ENCODE results near the gene SMIM7.
"Not testable (repeated sequence)": the region's sequence is repeated elsewhere in the genome, so short reads cannot be mapped to it uniquely, and the experiment has no call there.

Gene SMIM7

DNA sequence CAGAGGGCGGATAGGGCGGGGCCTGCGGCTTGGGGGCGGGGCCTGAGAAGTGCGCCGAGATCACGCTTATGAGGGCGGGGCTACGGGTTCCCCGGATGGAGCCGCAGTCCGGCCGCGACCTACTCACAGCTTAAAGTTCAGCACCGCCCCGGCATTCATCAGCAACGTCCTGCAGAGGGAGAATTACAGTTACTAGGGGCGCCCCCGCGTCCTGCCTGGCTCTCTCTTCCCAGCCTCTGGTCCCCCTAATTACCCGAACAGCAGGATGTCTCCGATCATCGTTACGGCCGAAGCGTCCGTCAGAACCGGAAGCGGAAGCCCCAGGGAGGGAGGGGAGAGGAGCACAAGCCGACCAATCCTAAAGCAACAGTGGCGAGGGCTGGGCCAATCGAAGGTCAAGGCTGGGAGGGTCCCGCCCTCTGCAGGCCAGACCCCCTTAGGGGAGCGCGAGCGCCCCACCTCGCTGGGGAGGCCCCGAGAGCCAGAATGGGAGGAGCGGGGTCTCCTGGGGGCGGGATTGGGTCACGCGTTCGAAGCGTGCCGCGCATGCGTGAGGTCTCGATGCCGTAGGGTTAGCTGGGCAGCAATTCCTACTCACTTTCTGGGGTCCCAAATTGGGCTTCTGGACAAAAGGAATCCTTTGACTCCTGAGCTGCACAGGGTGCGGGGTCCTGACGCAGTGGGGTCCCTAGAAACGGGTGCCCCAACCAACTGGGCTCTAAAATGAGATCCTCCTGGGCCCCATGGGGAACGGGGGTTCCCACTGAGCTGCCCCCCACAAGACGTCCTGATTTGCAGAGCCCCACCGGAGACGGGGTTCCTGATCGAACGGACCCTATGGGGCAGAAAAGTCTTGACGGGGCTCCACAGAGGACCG, at the start of gene SMIM7:
Gene SMIM7 (minus strand): TSS at position 313 of the 877 bp plus-strand sequence. CDS start 34 bp downstream, at position 279.
- peaks cover 54% of the 10 kb centered on the region for H3K4me1 Mint-ChIP-seq
- H3K9me3 Mint-ChIP-seq = no peaks in the 10 kb centered on the region
- peaks cover 39% of the 10 kb centered on the region for H3K27me3 Mint-ChIP-seq
- peak within 1 kb of the TSS; percentile 92 for H3K27ac Mint-ChIP-seq
- peak within 1 kb of the TSS; percentile 90 for H3K4me3 Mint-ChIP-seq
- peaks cover 29% of the 10 kb centered on the region for H3K36me3 Mint-ChIP-seq
- peak; percentile 99 for DNase-seq
- CTCF ChIA-PET = interaction anchor here (1.8 kb wide), 1 partner anchor 72 kb away, joined by 4 read pairs; no protein-coding TSS in a partner anchor

DNA sequence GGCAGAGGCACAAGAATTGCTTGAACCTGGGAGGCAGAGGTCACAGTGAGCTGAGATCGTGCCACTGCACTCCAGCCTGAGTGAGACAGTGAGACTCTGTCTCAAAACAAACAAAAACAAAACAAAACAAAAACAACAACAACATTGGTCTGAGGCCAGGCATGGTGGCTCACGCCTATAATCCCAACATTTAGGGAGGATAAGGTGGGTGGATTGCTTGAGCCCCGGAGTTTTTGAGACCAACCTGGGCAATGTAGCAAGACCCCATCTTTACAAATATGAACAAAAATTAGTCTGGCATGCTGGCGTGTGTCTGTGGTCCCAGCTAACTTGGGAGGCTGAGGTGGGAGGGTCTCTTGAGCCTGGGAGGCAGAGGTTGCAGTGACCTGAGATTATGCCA, 43.7 kb upstream of the SMIM7 start:
- H3K27ac Mint-ChIP-seq = no peak overlapping the region
- CTCF ChIA-PET = no interaction called here

DNA sequence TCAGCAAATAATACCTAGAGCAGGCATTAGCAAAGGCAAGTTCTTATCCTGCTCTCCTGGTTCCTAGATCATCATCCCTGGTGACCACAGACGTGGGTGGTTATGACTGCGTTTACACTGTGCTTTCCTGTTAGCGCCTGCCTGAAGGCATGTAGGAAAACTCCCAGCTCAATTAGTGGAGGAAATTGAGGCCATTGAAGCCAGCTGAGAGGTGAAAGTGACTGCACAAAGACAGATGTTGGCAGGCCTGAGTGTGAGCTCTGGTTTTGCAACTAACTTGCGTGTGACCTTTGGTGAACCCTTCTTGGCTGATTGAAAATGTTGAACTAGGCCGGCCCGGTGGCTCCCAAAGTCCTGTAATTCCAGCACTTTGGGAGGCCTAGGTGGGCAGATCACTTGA, 42.2 kb upstream of the SMIM7 start:
- peaks cover 9% of the 10 kb centered on the region for H3K27me3 Mint-ChIP-seq

More for the DNA sequence above, 43.7 kb upstream of the SMIM7 start:
- Mint-ChIP-seq H3K9me3 (no peaks in the 10 kb centered on the region), H3K4me3 (no peak overlapping the region), H3K27me3 (peaks cover 14% of the 10 kb centered on the region), H3K4me1 (no peaks in the 10 kb centered on the region), H3K36me3 (no peaks in the 10 kb centered on the region)
- no peak for DNase-seq

DNA sequence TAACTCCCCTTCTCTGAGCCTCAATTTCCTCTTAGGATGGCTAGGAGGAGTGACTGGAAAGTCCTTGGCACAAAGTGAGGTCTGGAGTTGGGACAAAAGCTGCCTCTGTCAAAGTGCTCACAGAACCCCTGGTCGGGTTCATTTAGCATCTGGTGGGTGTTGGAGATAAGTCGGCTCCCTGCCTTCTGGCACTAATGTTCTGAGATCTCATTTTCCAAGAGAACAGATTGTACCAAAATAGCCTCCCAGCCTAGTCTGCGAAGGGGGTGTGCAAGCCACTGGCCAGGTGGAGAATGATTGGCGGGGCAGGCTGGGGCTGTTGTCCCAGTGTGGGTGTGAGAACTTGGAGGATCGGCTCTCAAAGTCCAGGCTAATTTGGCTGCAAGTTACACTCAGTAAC, 39.0 kb upstream of the SMIM7 start:
- CTCF ChIA-PET = no interaction called here
- Mint-ChIP-seq H3K4me3 (no peak overlapping the region), H3K27me3 (peaks cover 8% of the 10 kb centered on the region), H3K36me3 (no peaks in the 10 kb centered on the region), H3K4me1 (no peaks in the 10 kb centered on the region), H3K9me3 (peaks cover 2% of the 10 kb centered on the region), H3K27ac (no peak overlapping the region)
- no peak for DNase-seq

More for the DNA sequence above, 42.2 kb upstream of the SMIM7 start:
- Mint-ChIP-seq H3K36me3 (no peaks in the 10 kb centered on the region), H3K4me1 (no peaks in the 10 kb centered on the region), H3K4me3 (no peak overlapping the region), H3K9me3 (no peaks in the 10 kb centered on the region), H3K27ac (no peak overlapping the region)
- DNase-seq = no peak
- CTCF ChIA-PET = interaction anchor here (1.1 kb wide), 1 partner anchor 13 kb away, joined by 4 read pairs; no protein-coding TSS in a partner anchor

DNA sequence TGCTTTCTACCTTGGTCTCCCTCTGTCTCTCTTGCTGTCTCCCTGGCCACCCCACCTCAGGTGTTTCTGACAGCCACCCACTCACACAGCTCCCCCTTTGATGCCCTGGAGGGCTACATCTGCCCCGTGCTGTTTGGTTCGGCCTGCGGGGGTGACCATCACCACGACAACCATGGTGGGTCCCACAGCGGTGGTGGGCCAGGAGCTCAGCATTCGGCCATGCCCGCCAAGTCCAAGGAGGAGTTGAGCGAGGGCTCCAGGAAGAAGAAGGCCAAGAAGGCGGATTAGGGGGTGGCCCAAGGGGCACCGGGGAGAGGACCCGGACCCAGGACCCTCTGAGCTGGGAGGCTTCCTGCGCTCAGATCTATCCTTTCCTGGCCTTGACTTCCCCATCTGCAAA, 28.1 kb upstream of the SMIM7 start:
- Mint-ChIP-seq H3K27me3 (peaks cover 7% of the 10 kb centered on the region), H3K36me3 (no peaks in the 10 kb centered on the region), H3K9me3 (peaks cover 3% of the 10 kb centered on the region), H3K4me1 (no peaks in the 10 kb centered on the region), H3K4me3 (no peak overlapping the region), H3K27ac (no peak overlapping the region)
- CTCF ChIA-PET = no interaction called here
- DNase-seq = no peak

DNA sequence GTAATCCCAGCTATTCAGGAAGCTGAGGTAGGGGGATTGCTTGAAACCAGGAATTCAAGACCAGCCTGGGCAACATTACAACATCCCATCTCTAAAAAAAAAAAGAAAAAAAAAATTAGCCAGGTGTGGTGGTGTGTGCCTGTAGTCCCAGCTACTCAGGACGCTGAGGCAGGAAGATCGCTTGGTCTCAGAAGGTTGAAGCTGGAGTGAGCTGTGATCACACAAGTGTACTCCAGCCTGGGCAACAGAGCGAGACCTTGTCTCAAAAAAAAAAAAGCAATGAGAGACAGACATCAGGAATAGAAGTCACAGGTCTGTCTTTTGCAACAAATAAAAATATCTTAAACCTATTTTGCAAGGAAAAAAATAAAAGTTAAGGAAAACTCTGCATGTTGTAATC, 24.3 kb upstream of the SMIM7 start:
- Mint-ChIP-seq H3K27me3 (peaks cover 13% of the 10 kb centered on the region), H3K27ac (no peak overlapping the region), H3K4me1 (no peaks in the 10 kb centered on the region), H3K36me3 (no peaks in the 10 kb centered on the region), H3K4me3 (no peak overlapping the region), H3K9me3 (peaks cover 11% of the 10 kb centered on the region)
- no peak for DNase-seq
- CTCF ChIA-PET = no interaction called here

DNA sequence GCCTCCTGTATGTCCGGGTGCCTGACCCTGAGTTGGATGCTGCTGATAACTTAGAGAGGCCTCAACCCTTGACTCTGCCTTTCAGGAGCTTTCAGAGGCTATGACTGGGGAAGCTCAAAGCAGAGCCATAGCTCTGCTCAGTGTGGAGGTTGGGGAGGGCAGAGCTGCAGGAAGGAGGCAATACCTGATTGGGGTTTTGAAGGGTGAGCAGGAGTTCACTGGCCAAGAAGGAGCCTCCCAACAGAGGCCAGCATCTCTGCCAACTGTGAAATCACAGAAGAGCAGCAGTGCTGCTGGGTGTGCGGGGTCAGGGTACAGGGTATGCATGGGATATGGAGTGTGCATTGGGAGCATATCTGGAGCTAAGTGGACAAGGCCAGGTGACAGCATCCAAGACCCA, 22.6 kb upstream of the SMIM7 start:
- Mint-ChIP-seq H3K36me3 (no peaks in the 10 kb centered on the region), H3K9me3 (peaks cover 11% of the 10 kb centered on the region), H3K27ac (no peak overlapping the region), H3K27me3 (peaks cover 13% of the 10 kb centered on the region), H3K4me1 (no peaks in the 10 kb centered on the region), H3K4me3 (no peak overlapping the region)
- no peak for DNase-seq
- CTCF ChIA-PET = no interaction called here

DNA sequence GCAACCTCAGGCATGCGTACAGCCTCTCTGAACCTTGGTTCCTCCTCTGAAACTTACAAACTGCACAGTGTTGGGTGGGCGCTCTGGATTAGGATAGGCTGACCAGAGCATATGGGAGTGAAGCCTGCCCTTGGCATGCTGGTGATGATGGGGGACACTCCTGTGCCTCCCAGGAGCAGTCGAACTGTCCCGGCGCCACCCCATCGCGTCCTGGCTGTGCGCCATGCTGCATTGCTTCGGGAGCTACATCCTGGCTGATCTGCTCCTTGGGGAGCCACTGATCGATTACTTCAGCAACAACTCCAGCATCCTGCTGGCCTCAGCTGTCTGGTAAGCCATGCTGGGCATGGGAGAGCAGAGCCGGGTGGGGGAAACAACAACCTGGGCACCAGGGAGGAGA, 19.9 kb upstream of the SMIM7 start:
- H3K27me3 Mint-ChIP-seq = peaks cover 6% of the 10 kb centered on the region
- CTCF ChIA-PET = no interaction called here
- no peaks in the 10 kb centered on the region for H3K36me3 Mint-ChIP-seq
- H3K4me1 Mint-ChIP-seq = no peaks in the 10 kb centered on the region
- no peak overlapping the region for H3K4me3 Mint-ChIP-seq
- no peak for DNase-seq
- peaks cover 11% of the 10 kb centered on the region for H3K9me3 Mint-ChIP-seq
- no peak overlapping the region for H3K27ac Mint-ChIP-seq

DNA sequence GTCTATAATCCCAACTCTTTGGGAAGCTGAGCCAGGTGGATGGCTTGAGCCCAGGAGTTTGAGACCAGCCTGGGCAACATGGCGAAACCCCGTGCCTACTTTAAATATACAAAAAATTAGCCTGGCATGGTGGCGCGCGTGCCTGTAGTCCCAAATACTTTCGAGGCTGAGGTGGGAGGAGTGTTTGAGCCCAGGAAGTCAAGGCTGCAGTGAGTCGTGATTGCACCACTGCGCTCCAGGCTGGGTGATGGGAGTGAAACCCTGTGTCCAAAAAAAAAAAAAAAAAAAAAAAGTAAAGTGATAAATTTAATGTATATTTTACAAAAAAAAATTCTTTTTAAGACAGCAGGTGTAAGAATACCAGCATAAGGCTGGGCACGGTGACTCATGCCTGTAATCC, 18.6 kb upstream of the SMIM7 start:
- no peak for DNase-seq
- H3K36me3 Mint-ChIP-seq = no peaks in the 10 kb centered on the region
- CTCF ChIA-PET = no interaction called here
- H3K27ac Mint-ChIP-seq = no peak overlapping the region
- peaks cover 6% of the 10 kb centered on the region for H3K27me3 Mint-ChIP-seq
- peaks cover 11% of the 10 kb centered on the region for H3K9me3 Mint-ChIP-seq
- no peak overlapping the region for H3K4me3 Mint-ChIP-seq
- H3K4me1 Mint-ChIP-seq = no peaks in the 10 kb centered on the region

DNA sequence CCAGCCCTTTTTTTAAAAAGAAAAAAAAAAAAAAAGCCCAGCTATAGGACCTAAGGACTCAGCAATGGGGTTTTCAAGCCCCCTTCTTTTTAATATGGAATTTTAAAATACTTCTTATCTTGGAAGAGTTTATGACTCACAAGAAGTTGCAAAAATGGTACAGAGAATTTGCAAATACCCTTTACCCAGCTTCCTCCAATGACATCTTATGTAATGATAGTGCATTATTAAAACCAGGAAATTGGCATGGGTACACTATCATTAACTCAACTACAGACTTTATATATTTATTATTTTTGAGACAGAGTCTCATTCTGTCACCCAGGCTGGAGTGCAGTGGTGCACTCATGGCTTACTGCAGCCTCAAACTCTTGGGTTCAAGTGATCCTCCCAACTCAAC, 17.1 kb upstream of the SMIM7 start:
- CTCF ChIA-PET = interaction anchor here (1.1 kb wide), 1 partner anchor 233 kb away, joined by 4 read pairs; no protein-coding TSS in a partner anchor
- Mint-ChIP-seq H3K9me3 (peaks cover 11% of the 10 kb centered on the region), H3K27ac (no peak overlapping the region), H3K27me3 (no peaks in the 10 kb centered on the region), H3K4me1 (no peaks in the 10 kb centered on the region), H3K4me3 (no peak overlapping the region), H3K36me3 (no peaks in the 10 kb centered on the region)
- no peak for DNase-seq

DNA sequence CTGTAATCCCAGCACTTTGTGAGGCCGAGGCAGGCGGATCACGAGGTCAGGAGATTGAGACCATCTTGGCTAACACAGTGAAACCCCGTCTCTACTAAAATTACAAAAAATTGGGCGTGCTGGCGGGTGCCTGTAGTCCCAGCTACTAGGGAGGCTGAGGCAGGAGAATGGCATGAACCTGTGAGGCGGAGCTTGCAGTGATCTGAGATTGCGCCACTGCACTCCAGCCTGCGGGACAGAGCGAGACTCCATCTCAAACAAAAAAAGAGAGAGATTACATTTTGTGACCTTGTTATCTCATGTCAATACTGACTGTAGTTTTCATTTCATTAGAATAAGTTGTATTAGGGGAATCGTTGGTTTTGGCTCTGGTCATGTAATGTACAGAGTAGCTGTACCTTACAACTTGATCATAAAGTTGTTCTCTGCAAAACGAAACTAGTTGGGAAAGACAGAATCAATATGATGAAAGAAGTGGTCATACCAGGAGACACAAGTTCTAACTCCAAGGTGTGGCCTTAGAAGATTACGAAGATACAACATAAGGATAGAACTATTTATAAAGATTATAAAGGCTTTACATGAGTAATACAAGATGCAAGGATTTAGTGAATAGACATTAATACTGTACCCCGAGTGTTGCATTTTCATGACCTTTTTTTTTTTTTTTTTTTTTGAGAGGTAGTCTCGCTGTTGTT, 16.3 kb upstream of the SMIM7 start:
- Mint-ChIP-seq H3K36me3 (no peaks in the 10 kb centered on the region), H3K4me1 (no peaks in the 10 kb centered on the region), H3K27me3 (no peaks in the 10 kb centered on the region), H3K4me3 (no peak overlapping the region), H3K9me3 (peaks cover 7% of the 10 kb centered on the region), H3K27ac (no peak overlapping the region)
- CTCF ChIA-PET = interaction anchor here (1.1 kb wide), 1 partner anchor 232 kb away, joined by 4 read pairs; no protein-coding TSS in a partner anchor
- no peak for DNase-seq

DNA sequence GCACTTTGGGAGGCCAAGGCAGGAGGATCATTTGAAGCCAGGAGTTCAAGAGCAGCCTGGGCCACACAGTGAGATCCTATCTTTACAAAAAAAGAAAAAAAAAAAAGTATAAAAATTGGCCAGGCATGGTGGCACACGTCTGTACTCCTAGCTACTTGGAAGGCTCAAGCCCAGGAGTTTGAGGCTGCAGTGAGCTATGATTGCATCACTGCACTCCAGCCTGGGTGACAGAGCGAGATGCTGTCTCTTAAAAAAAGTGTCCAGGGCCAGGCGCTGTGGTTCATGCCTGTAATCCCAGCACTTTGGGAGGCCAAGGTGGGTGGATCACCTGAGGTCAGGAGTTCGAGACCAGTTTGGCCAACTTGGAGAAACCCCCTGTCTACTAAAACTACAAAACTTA, 13.9 kb upstream of the SMIM7 start:
- not testable (repeated sequence) for H3K27ac Mint-ChIP-seq

DNA sequence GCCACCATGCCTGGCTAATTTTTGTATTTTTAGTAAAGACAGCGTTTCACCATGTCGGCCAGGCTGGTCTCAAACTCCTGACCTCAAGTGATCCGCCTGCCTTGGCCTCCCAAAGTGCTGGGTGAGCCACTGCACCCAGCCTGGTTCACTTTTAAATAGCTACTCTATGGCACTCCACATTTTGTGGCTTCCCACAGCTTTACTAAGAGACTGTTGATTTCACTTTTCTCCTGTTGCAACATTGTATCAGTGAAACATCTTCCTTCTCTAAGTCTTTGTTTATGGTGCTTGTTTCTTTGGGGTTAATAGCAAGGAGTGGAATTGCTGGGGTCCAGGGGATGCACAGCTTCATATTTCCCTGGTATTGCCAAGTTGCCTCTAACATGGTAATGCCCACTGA, 13.3 kb upstream of the SMIM7 start:
- Mint-ChIP-seq H3K36me3 (no peaks in the 10 kb centered on the region), H3K27ac (no peak overlapping the region), H3K9me3 (no peaks in the 10 kb centered on the region), H3K4me3 (no peak overlapping the region), H3K4me1 (no peaks in the 10 kb centered on the region), H3K27me3 (peaks cover 6% of the 10 kb centered on the region)
- CTCF ChIA-PET = no interaction called here
- no peak for DNase-seq

More for the DNA sequence above, 13.9 kb upstream of the SMIM7 start:
- H3K4me1 Mint-ChIP-seq, H3K9me3 Mint-ChIP-seq, DNase-seq, CTCF ChIA-PET, H3K27me3 Mint-ChIP-seq, H3K4me3 Mint-ChIP-seq, H3K36me3 Mint-ChIP-seq: not testable (repeated sequence)

DNA sequence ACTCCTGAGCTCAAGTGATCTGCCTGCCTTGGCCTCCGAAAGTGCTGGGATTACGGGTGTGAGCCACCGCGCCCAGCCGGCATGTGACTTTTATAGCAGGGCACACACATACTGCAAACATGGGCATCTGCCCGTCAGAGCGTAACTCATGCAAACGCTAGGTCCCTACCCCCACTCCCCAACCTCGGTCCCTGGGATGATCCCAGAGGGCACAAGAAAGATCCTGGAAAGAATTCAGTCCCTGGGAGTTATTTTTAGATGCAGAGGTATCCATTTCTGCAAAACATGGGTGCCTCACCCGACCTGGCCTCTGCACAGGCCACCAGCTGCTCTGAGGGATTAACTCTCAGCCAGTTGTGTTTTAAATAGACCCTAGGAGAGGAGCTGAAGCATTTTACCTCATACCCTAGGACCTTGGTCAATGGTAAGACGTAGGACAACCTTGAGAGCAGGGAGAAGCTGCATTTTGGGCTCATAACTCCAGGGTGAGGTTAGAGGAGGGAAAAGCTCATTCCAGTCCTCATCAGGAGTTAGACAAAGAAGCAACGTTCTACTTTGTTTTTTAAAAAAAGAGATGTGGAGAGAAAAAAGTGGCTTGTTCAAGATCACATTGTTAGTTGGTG, 11.8 kb upstream of the SMIM7 start:
- Mint-ChIP-seq H3K36me3 (no peaks in the 10 kb centered on the region), H3K27ac (no peak overlapping the region), H3K9me3 (no peaks in the 10 kb centered on the region), H3K4me3 (no peak overlapping the region), H3K4me1 (no peaks in the 10 kb centered on the region), H3K27me3 (peaks cover 12% of the 10 kb centered on the region)
- CTCF ChIA-PET = no interaction called here
- DNase-seq = no peak
